D721Med (cell line): ENCODE results near the gene ZBTB8B.
A peak's percentile ranks its signal among the peaks of the same experiment; 100 is the strongest.
"Not testable (repeated sequence)": the region's sequence is repeated elsewhere in the genome, so short reads cannot be mapped to it uniquely, and the experiment has no call there.

Experiments used
- DNase-seq: peaks from one replicate; pipeline ENCODE4 v3.0.0; 2011; ENCODE audit warnings: low spot score; ENCODE audit not compliant: insufficient read length
- FAIRE-seq: peaks from 2 replicates; lab custom pipeline; 2011; peaks lifted over from hg19 to GRCh38; lab: Jason Lieb, UNC
- CTCF ChIP-seq: IDR thresholded peaks from 2 replicates; pipeline ENCODE4 v1.5.1; 2012; ENCODE audit warnings: mild to moderate bottlenecking, control low read depth; ENCODE audit not compliant: insufficient read depth; ENCODE audit errors: missing control alignments

The ZBTB8B gene

GRCh38 chr1:32464716-32465577 is at the start of gene ZBTB8B:
ZBTB8B (plus strand) TSS chr1:32465072; CDS start chr1:32470625, 5,553 bp downstream.
- DNase-seq: peak; percentile 92
- no peak for TF ChIP-seq CTCF
- no peak for FAIRE-seq

GRCh38 chr1:32421775-32422174 is 43.1 kb upstream of the ZBTB8B start:
- no peak for DNase-seq
- no peak for FAIRE-seq
- TF ChIP-seq CTCF: no peak

GRCh38 chr1:32426489-32427255 is 38.2 kb upstream of the ZBTB8B start:
- no peak for FAIRE-seq
- TF ChIP-seq CTCF: no peak
- DNase-seq: no peak

- DNase-seq (no peak), FAIRE-seq (no peak)
- TF ChIP-seq CTCF: no peak
Measured at GRCh38 chr1:32427264-32427963, 37.5 kb upstream of the ZBTB8B start.

GRCh38 chr1:32431736-32432400 is 33.0 kb upstream of the ZBTB8B start:
- no peak for TF ChIP-seq CTCF
- FAIRE-seq: no peak
- no peak for DNase-seq

GRCh38 chr1:32438136-32438535 is 26.7 kb upstream of the ZBTB8B start:
- no peak for TF ChIP-seq CTCF
- no peak for FAIRE-seq
- DNase-seq: no peak

- DNase-seq, FAIRE-seq: not testable (repeated sequence)
Measured at GRCh38 chr1:32438777-32439176, 26.1 kb upstream of the ZBTB8B start.

GRCh38 chr1:32441467-32441866 is 23.4 kb upstream of the ZBTB8B start:
- not testable (repeated sequence) for FAIRE-seq, DNase-seq
